GM21390 (cell line): ENCODE results near the gene SNAPC2.

Experiments used
- ATAC-seq: cut with Tn5 transposase; IDR thresholded peaks from one replicate; pipeline ENCODE4 v1.9.1; 2021; ENCODE audit not compliant: unreplicated experiment

SNAPC2 gene

GRCh38 chr19:7965921-7966665 is 46.0 kb downstream of the SNAPC2 start:
- no peak for ATAC-seq

- no peak for ATAC-seq
Observed at GRCh38 chr19:7968008-7968795, 48.1 kb downstream of the SNAPC2 start.

GRCh38 chr19:7968796-7969554 is 48.8 kb downstream of the SNAPC2 start:
- no peak for ATAC-seq

GRCh38 chr19:7969555-7969939 is 49.4 kb downstream of the SNAPC2 start:
- ATAC-seq: no peak

- ATAC-seq: no peak
Observed at GRCh38 chr19:7970716-7971448, 50.7 kb downstream of the SNAPC2 start.

GRCh38 chr19:7971553-7972520 is 51.7 kb downstream of the SNAPC2 start:
- ATAC-seq: no peak
